Gastrocnemius medialis (tissue), 4 donors: ENCODE results near the gene SLC12A6.

Experiments used
- CTCF ChIP-seq, 5 experiments: fragments of 450-650 bp in 3 of 5; fragments of 200-600 bp in 2 of 5; sonication (generic) in 2 of 5; IDR thresholded peaks in 4 of 5; conservative IDR thresholded peaks in 1 of 5; 1 replicate in 4 of 5; 2 replicates in 1 of 5; pipeline ENCODE4 v1.5.1; 2016 to 2019; ENCODE audit warnings: antibody characterized with exemption in 5 of 5, mild to moderate bottlenecking in 3 of 5, moderate library complexity in 3 of 5
- POLR2A ChIP-seq, 2 donors: fragments of 450-650 bp; IDR thresholded peaks; one replicate each; pipeline ENCODE4 v1.6.1; 2017; ENCODE audit warnings: antibody characterized with exemption in 2 of 2, mild to moderate bottlenecking in 2 of 2, moderate library complexity in 2 of 2

- TF ChIP-seq CTCF (IDR thresholded peaks at IDR 0.05 in 4 of 5, conservative IDR thresholded peaks at IDR 0.05 in 1 of 5): no peak
- no peak for TF ChIP-seq POLR2A (IDR thresholded peaks at IDR 0.05)
Measured at GRCh38 chr15:34279368-34279767, 58.2 kb downstream of the SLC12A6 start.
